Measurements from ENCODE around the gene TEX12. TPM values are rescaled to one million over a fixed set of nuclear protein-coding genes. Genes with fewer than 3 reads are reported as not detected.

Gene TEX12
- total and polyA plus RNA-seq, 2 of the 8 experiments (the other 6 are each of a cell fraction or from before 2014, with no cell fraction given), result not detected

DNA sequence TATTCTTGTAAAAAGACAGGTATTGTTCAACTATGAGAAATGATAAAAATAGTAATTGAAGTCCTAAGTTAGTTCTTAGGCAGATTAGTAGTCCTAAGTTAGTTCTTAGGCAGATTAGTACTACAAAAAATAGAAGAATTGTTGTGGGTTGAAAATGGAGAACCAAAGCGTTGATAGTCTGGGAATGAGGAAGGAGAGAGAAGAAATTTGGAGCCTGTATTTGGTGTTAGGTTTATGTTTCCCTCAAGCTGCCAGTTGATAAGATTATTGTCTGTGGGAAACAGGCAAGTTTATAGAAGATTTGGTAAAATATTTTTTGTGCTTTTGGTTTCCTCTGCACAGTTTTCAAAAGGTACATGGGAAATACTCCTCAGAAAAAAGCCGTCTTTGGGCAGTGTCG is 11.8 kb downstream of the TEX12 start:
- Histone ChIP-seq H3K23me2 (ENCODE audit: low read depth, low read length) (no peaks in the 10 kb centered on the region), H3K4me2 (ENCODE audit: insufficient read depth in 1 of 2, low read depth in 2 of 2, low read length in 2 of 2) (no peak overlapping the region), H4K8ac (ENCODE audit: extremely low read depth, insufficient read depth, low read length) (no peak overlapping the region), H3K9me3 (ENCODE audit: insufficient read depth in 2 of 2, low read depth in 1 of 2, low read length in 1 of 2) (no peaks in the 10 kb centered on the region), H3K18ac (ENCODE audit: extremely low read depth, low read length) (no peak overlapping the region), H4K20me1 (replicated peaks in 1 of 2; ENCODE audit: control insufficient read depth in 1 of 2, insufficient read depth in 2 of 2, low read length in 2 of 2) (no peaks in the 10 kb centered on the region), H3K4ac (replicated peaks; ENCODE audit: insufficient read length, low read depth, low read length) (no peak overlapping the region), H2BK12ac (ENCODE audit: low read depth, low read length) (no peak overlapping the region), H3K56ac (replicated peaks; ENCODE audit: insufficient read length, low read depth, low read length) (no peak overlapping the region), H2AK5ac (ENCODE audit: low read depth, low read length) (no peak overlapping the region), H3K79me2 (ENCODE audit: control insufficient read depth in 1 of 2, insufficient read depth in 2 of 2, low read length in 2 of 2) (no peaks in the 10 kb centered on the region), H3K23ac (ENCODE audit: insufficient read length) (no peak overlapping the region), H3K79me1 (ENCODE audit: low read depth, low read length) (no peaks in the 10 kb centered on the region), H2BK15ac (ENCODE audit: low read length) (no peak overlapping the region), H3K36me3 (ENCODE audit: control insufficient read depth in 2 of 4, insufficient read depth in 4 of 4, low read length in 3 of 4) (no peaks in the 10 kb centered on the region), H3K27me3 (replicated peaks in 1 of 4; ENCODE audit: control insufficient read depth in 3 of 4, extremely low read depth in 1 of 4, insufficient read depth in 3 of 4, low read length in 3 of 4) (no peaks in the 10 kb centered on the region), H3K4me1 (replicated peaks in 1 of 4; ENCODE audit: control insufficient read depth in 3 of 4, insufficient read depth in 4 of 4, low read length in 3 of 4) (peaks cover 0 to 3% (median 0%) of the 10 kb centered on the region in 4 experiments; a peak in 1 of 7 replicates), H2BK5ac (ENCODE audit: low read depth, low read length) (no peak overlapping the region), H4K5ac (ENCODE audit: insufficient read length, low read depth, low read length) (no peak overlapping the region), H4K91ac (replicated peaks; ENCODE audit: insufficient read length, low read length) (no peak overlapping the region), H3K4me3 (ENCODE audit: extremely low read depth in 1 of 4, insufficient read depth in 2 of 4, low read depth in 3 of 4, low read length in 4 of 4) (no peak overlapping the region), H2BK20ac (ENCODE audit: low read length) (no peak overlapping the region), H2AFZ (ENCODE audit: low read length) (no peak overlapping the region), H2BK120ac (replicated peaks; ENCODE audit: low read depth, low read length) (no peak overlapping the region), H3K9ac (replicated peaks in 1 of 4; ENCODE audit: extremely low read depth in 1 of 4, low read depth in 3 of 4, low read length in 3 of 4) (no peak overlapping the region), H3K14ac (ENCODE audit: insufficient read length) (no peak overlapping the region), H3K27ac (ENCODE audit: low read depth, low read length) (no peak overlapping the region)
- ChIA-PET CTCF (ENCODE audit: partially characterized antibody) (no interaction called here), POLR2A (ENCODE audit: partially characterized antibody) (no interaction called here)
- no peak for FAIRE-seq
- DNase-seq (ENCODE audit: low read depth in 1 of 2, low spot score in 2 of 2), result no peak
- TF ChIP-seq MAFK (IDR thresholded peaks at IDR 0.05; ENCODE audit: low read depth, low read length), result no peak
- WGBS, 2 experiments (ENCODE audit: extremely low coverage in 1 of 2, insufficient coverage in 1 of 2, insufficient read length in 1 of 2, insufficient replicate concordance in 2 of 2, low coverage in 1 of 2, low lambda C conversion rate in 2 of 2, missing lambda C conversion rate in 1 of 2), result 96% methylated on average over 3 of the region's 3 CpGs; no CpG with 5 or more reads in 1 of the 2 experiments
